ENCODE measurements around the gene TLK1. TPM values are rescaled to one million over a fixed set of nuclear protein-coding genes. Genes with fewer than 3 reads are reported as not detected.

Gene TLK1
- total RNA-seq, 1 experiment from 2014 or later, result 101 TPM

DNA sequence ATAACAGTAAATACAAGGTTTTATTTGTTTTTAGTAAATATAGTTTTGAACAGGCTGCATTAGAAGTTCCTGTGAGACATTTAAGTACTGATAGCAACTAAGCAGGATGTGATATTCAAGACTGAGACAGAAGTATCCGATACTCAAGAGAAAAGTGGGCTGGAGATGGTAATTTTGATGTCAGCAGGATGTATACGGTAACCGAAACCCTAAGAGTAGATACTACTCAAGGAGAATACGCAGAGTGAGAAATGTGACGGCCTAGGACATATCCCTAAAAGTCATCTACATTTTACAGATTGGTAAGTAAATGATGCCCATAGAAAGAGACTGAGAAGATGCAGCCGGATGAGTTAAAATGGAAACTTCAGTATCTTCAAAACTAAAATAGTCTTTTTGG is 116.3 kb downstream of the TLK1 start:
- Histone ChIP-seq H4K20me1 (ENCODE audit: insufficient read depth) (no peaks in the 10 kb centered on the region; the same call in none of the 2 replicates), H3K4me3 (no peak overlapping the region), H3K4me2 (no peak overlapping the region), H3K36me3 (ENCODE audit: low read depth) (peaks cover 46% of the 10 kb centered on the region), H3K27ac (no peak overlapping the region), H3K9me3 (ENCODE audit: insufficient read depth, low read depth) (no peaks in the 10 kb centered on the region), H3K4me1 (replicated peaks; ENCODE audit: insufficient read depth) (no peaks in the 10 kb centered on the region), H3K9me2 (ENCODE audit: insufficient read depth) (no peaks in the 10 kb centered on the region), H2AFZ (no peak overlapping the region), H3K27me3 (ENCODE audit: insufficient read depth, low read depth) (no peaks in the 10 kb centered on the region), H3F3A (ENCODE audit: insufficient read depth, low read depth) (peaks cover 12% of the 10 kb centered on the region; the same call in 1 of the 2 replicates), H3K79me2 (ENCODE audit: low read depth) (no peaks in the 10 kb centered on the region; the same call in 1 of the 2 replicates)
- intact Hi-C loops (cut with micrococcal nuclease; ENCODE audit: unreplicated experiment), result no loop called here
- TF ChIP-seq, protein P1, sequence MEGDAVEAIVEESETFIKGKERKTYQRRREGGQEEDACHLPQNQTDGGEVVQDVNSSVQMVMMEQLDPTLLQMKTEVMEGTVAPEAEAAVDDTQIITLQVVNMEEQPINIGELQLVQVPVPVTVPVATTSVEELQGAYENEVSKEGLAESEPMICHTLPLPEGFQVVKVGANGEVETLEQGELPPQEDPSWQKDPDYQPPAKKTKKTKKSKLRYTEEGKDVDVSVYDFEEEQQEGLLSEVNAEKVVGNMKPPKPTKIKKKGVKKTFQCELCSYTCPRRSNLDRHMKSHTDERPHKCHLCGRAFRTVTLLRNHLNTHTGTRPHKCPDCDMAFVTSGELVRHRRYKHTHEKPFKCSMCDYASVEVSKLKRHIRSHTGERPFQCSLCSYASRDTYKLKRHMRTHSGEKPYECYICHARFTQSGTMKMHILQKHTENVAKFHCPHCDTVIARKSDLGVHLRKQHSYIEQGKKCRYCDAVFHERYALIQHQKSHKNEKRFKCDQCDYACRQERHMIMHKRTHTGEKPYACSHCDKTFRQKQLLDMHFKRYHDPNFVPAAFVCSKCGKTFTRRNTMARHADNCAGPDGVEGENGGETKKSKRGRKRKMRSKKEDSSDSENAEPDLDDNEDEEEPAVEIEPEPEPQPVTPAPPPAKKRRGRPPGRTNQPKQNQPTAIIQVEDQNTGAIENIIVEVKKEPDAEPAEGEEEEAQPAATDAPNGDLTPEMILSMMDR (conservative IDR thresholded peaks at IDR 0.05), result no peak
- no peak for TF ChIP-seq EZH2 (IDR thresholded peaks at IDR 0.05; ENCODE audit: low read depth)
- CTCF ChIA-PET, result no interaction called here
- no TSS peak for BruUV-seq (replicated peaks)
- POLR2A ChIA-PET (ENCODE audit: unreplicated experiment), result no interaction called here
- no peak for DNase-seq

DNA sequence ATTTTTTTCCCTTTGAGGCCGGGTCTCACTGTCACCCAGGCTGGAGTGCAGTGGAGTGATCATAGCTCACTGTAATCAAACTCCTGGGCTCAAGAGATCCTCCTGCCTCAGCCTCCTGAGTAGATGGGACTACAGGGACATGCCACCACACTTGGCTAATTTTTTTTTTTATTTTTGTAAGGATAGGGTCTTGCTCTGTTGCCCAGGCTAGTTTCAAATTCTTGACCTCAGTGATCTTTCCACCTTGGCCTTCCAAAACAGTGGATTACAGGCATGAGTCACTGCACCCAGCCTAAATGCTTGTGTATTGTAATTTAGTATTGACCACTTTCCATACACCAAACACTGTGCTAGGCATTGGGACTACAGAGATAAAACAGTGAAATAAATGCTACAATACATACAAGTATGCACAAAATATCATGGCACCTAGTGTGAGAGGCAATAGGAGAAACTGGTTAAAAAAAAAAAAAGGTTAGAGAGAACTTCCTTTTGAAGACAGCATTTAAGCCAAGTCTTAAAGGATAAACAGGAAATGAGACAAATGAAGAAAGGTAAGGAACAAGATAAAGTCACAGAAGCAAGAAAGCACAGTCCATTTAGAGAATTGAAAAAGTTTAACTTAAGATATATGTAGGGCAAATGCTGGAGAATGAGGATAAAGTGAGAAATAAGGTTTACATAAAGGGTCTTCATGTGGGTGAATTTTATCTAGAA is 118.3 kb downstream of the TLK1 start:
- Histone ChIP-seq H3K4me3 (no peak overlapping the region), H3K9me3 (ENCODE audit: insufficient read depth, low read depth) (no peaks in the 10 kb centered on the region), H3K27me3 (ENCODE audit: insufficient read depth, low read depth) (no peaks in the 10 kb centered on the region), H3K4me2 (no peak overlapping the region), H3K79me2 (ENCODE audit: low read depth) (no peaks in the 10 kb centered on the region; the same call in 1 of the 2 replicates), H3K4me1 (replicated peaks; ENCODE audit: insufficient read depth) (no peaks in the 10 kb centered on the region), H3K9me2 (ENCODE audit: insufficient read depth) (no peaks in the 10 kb centered on the region), H3F3A (ENCODE audit: insufficient read depth, low read depth) (peaks cover 12% of the 10 kb centered on the region), H2AFZ (no peak overlapping the region), H4K20me1 (ENCODE audit: insufficient read depth) (no peaks in the 10 kb centered on the region; the same call in none of the 2 replicates), H3K36me3 (ENCODE audit: low read depth) (peaks cover 44% of the 10 kb centered on the region), H3K27ac (no peak overlapping the region)
- no peak for DNase-seq
- POLR2A ChIA-PET (ENCODE audit: unreplicated experiment), result no interaction called here
- CTCF ChIA-PET, result interaction anchor here (0.6 kb wide), 1 partner anchor 30 kb away, joined by 4 read pairs; no protein-coding TSS in a partner anchor
- intact Hi-C loops (cut with micrococcal nuclease; ENCODE audit: unreplicated experiment), result no loop called here
- no TSS peak for BruUV-seq (replicated peaks)
- TF ChIP-seq, protein P1 (conservative IDR thresholded peaks at IDR 0.05), result no peak
- no peak for TF ChIP-seq EZH2 (IDR thresholded peaks at IDR 0.05; ENCODE audit: low read depth)

DNA sequence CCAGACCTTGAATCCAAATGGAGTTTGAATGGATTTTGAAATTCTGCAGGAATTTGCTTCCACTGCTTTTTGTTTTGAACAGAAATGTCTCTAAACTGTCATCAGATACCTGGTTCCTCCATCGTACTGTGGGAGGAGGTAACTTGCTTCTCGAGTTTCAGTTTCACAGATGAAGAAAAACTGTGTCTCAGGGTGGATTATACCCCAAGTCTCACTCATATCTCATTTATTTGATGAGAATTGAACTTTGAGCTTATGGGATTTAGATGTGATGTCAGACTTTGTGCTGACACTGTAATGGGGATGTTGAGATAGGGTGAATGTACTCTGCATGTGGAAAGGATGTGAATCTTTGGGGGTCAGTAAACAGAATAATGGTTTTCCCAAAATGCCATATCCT is 124.2 kb downstream of the TLK1 start:
- peaks cover 44% of the 10 kb centered on the region for H3K36me3 ChIP-seq (ENCODE audit: low read depth)
- no peaks in the 10 kb centered on the region for H3K27me3 ChIP-seq (ENCODE audit: insufficient read depth, low read depth)
- TF ChIP-seq EZH2 (IDR thresholded peaks at IDR 0.05; ENCODE audit: low read depth), result no peak
- TF ChIP-seq, protein P1 (conservative IDR thresholded peaks at IDR 0.05), result no peak
- H4K20me1 ChIP-seq (ENCODE audit: insufficient read depth), result peaks cover 11% of the 10 kb centered on the region
- ChIA-PET CTCF (no interaction called here), POLR2A (ENCODE audit: unreplicated experiment) (no interaction called here)
- no peak overlapping the region for H3K4me3 ChIP-seq
- no peaks in the 10 kb centered on the region for H3K4me1 ChIP-seq (replicated peaks; ENCODE audit: insufficient read depth)
- H3K9me3 ChIP-seq (ENCODE audit: insufficient read depth, low read depth), result no peaks in the 10 kb centered on the region
- H3F3A ChIP-seq (ENCODE audit: insufficient read depth, low read depth), result no peaks in the 10 kb centered on the region; the same call in 1 of the 2 replicates
- no peak overlapping the region for H2AFZ ChIP-seq
- no peaks in the 10 kb centered on the region for H3K79me2 ChIP-seq (ENCODE audit: low read depth)
- H3K27ac ChIP-seq, result no peak overlapping the region
- H3K4me2 ChIP-seq, result no peak overlapping the region
- BruUV-seq (replicated peaks), result no TSS peak
- intact Hi-C loops (cut with micrococcal nuclease; ENCODE audit: unreplicated experiment), result no loop called here
- no peak for DNase-seq
- H3K9me2 ChIP-seq (ENCODE audit: insufficient read depth), result no peaks in the 10 kb centered on the region

Data from PC-9 (cell line).